ENCODE data around the gene HOXC10. TPM values are rescaled to one million over a fixed set of nuclear protein-coding genes. Genes with fewer than 3 reads are reported as not detected.

HOXC10 gene
- total and polyA plus RNA-seq, 9 donors = 0.15 to 15.4 (median 2.0) TPM; not detected in 2

GRCh38 chr12:54025499-54026405 lies 40.8 kb downstream of the HOXC10 start:
- H3K4me1 ChIP-seq (ENCODE audit: insufficient read depth) = peaks cover 11% of the 10 kb centered on the region
- H3K36me3 ChIP-seq = no peaks in the 10 kb centered on the region
- DNase-seq = peak in 4 of 5 donors; percentile 19 to 42 (median 39)
- peak overlapping the region; percentile 21 to 95 for H3K27ac ChIP-seq
- H3K9me3 ChIP-seq = no peaks in the 10 kb centered on the region
- H3K27me3 ChIP-seq = no peaks in the 10 kb centered on the region
- TF ChIP-seq EP300 (IDR thresholded peaks at IDR 0.05) (no peak), CTCF (IDR thresholded peaks at IDR 0.05) (no peak), POLR2A (IDR thresholded peaks at IDR 0.05) (no peak)
- intact Hi-C loops (cut with DNase I) = loop anchor here in 1 of 4 donors (5.0 kb wide), 1 partner anchor 167 kb away; no protein-coding TSS in a partner anchor
- WGBS, 3 donors = 16 to 28% (median 22%) methylated on average over 7 of the region's 7 CpGs
- no peak overlapping the region for H3K4me3 ChIP-seq

GRCh38 chr12:54026640-54027441 lies 41.9 kb downstream of the HOXC10 start:
- peaks cover 14% of the 10 kb centered on the region for H3K4me1 ChIP-seq (ENCODE audit: insufficient read depth)
- peak in 4 of 5 donors; percentile 10 to 36 (median 30) for DNase-seq
- no peak overlapping the region for H3K4me3 ChIP-seq

GRCh38 chr12:54027442-54027786 lies 42.5 kb downstream of the HOXC10 start:
- TF ChIP-seq POLR2A (IDR thresholded peaks at IDR 0.05) = no peak
- TF ChIP-seq CTCF (IDR thresholded peaks at IDR 0.05) = no peak
- no peak for TF ChIP-seq EP300 (IDR thresholded peaks at IDR 0.05)
- Histone ChIP-seq H3K4me3 (no peak overlapping the region), H3K4me1 (ENCODE audit: insufficient read depth) (peaks cover 19% of the 10 kb centered on the region), H3K9me3 (no peaks in the 10 kb centered on the region), H3K36me3 (no peaks in the 10 kb centered on the region), H3K27ac (peak overlapping the region in 1 of 2 donors; percentile 95), H3K27me3 (no peaks in the 10 kb centered on the region)
- intact Hi-C loops (cut with DNase I) = loop anchor here in 1 of 4 donors (5.0 kb wide), 1 partner anchor 165 kb away; no protein-coding TSS in a partner anchor
- DNase-seq = no peak
- WGBS, 3 donors = 61 to 77% (median 72%) methylated on average over 3 of the region's 3 CpGs

More at GRCh38 chr12:54026640-54027441, 41.9 kb downstream of the HOXC10 start:
- intact Hi-C loops (cut with DNase I) = loop anchor here in 1 of 4 donors (5.0 kb wide), 1 partner anchor 165 kb away; no protein-coding TSS in a partner anchor
- H3K36me3 ChIP-seq = no peaks in the 10 kb centered on the region
- peak overlapping the region in 1 of 2 donors; percentile 95 for H3K27ac ChIP-seq
- H3K9me3 ChIP-seq = no peaks in the 10 kb centered on the region
- TF ChIP-seq EP300 (IDR thresholded peaks at IDR 0.05) = no peak
- H3K27me3 ChIP-seq = no peaks in the 10 kb centered on the region
- 61 to 75% (median 65%) methylated on average over 22 of the region's 22 CpGs for WGBS, 3 donors

- peak; percentile 53 to 70 (median 68) for DNase-seq
- H3K36me3 ChIP-seq = no peaks in the 10 kb centered on the region
- H3K27me3 ChIP-seq = no peaks in the 10 kb centered on the region
- TF ChIP-seq EP300 (IDR thresholded peaks at IDR 0.05) (no peak), CTCF (IDR thresholded peaks at IDR 0.05) (no peak), POLR2A (IDR thresholded peaks at IDR 0.05) (no peak)
- intact Hi-C loops (cut with DNase I) = loop anchor here in 1 of 4 donors (5.0 kb wide), 1 partner anchor 164 kb away; no protein-coding TSS in a partner anchor
- peaks cover 15% of the 10 kb centered on the region for H3K4me1 ChIP-seq (ENCODE audit: insufficient read depth)
- H3K4me3 ChIP-seq = peak within 1 kb of the TSS; percentile 23
- H3K9me3 ChIP-seq = no peaks in the 10 kb centered on the region
- WGBS, 3 donors = 21 to 47% (median 42%) methylated on average over 36 of the region's 36 CpGs
- H3K27ac ChIP-seq = peak within 1 kb of the TSS; percentile 61 to 95
Measured at GRCh38 chr12:54028314-54029201, 43.6 kb downstream of the HOXC10 start, which contains the start of gene HOXC6. Gene HOXC6 (plus strand): TSS chr12:54028440. CDS start chr12:54028522, 82 bp downstream.

Data from ovary (tissue), 9 donors.